K562 (cell line): ENCODE measurements around the gene RARRES2. TPM values are rescaled to one million over a fixed set of nuclear protein-coding genes. Genes with fewer than 3 reads are reported as not detected.

Experiments
- ATF3 ChIP-seq, 2 experiments: fragments of 450-650 bp in 1 of 2; sonication (generic) in 1 of 2; formaldehyde crosslinking in 1 of 2; IDR thresholded peaks in 1 of 2; conservative IDR thresholded peaks in 1 of 2; 2 replicates each; pipeline versions ENCODE4 v1.6.1 to v1.8.1; 2016 to 2023; ENCODE audit warnings: mild to moderate bottlenecking in 2 of 2, moderate library complexity in 2 of 2, inconsistent platforms in 1 of 2, missing genetic modification reagents in 1 of 2
- DEAF1 ChIP-seq: fragments of 450-650 bp; formaldehyde crosslinking; IDR thresholded peaks from 2 replicates; pipeline ENCODE4 v1.4.0; 2020; ENCODE audit warnings: mild to moderate bottlenecking, moderate library complexity
- HNRNPLL ChIP-seq: fragments of 200-400 bp; formaldehyde crosslinking; IDR thresholded peaks from 2 replicates; pipeline ENCODE4 v1.6.1; 2017; ENCODE audit warnings: low read length, low read depth, mild to moderate bottlenecking; ENCODE audit not compliant: poor library complexity, severe bottlenecking
- MCM3 ChIP-seq: fragments of 450-650 bp; IDR thresholded peaks from 2 replicates; pipeline ENCODE4 v1.6.1; 2016
- MCM5 ChIP-seq: fragments of 450-650 bp; IDR thresholded peaks from 2 replicates; pipeline ENCODE4 v1.6.1; 2016; ENCODE audit warnings: low read depth
- PCBP1 ChIP-seq: fragments of 200-400 bp; formaldehyde crosslinking; IDR thresholded peaks from 2 replicates; pipeline ENCODE4 v1.6.1; 2018; ENCODE audit warnings: mild to moderate bottlenecking, low read depth, low read length; ENCODE audit not compliant: poor library complexity, severe bottlenecking
- REST ChIP-seq, 2 experiments: fragments of 450-650 bp; formaldehyde crosslinking in 1 of 2; IDR thresholded peaks; 2 replicates each; pipeline versions ENCODE4 v1.4.0 to v1.6.1; 2014 to 2020; ENCODE audit warnings: mild to moderate bottlenecking in 2 of 2, borderline replicate concordance in 1 of 2, low read depth in 1 of 2
- SETDB1 ChIP-seq: IDR thresholded peaks from one replicate; pipeline ENCODE4 v1.6.1; 2012; ENCODE audit warnings: low read length, control low read depth, inconsistent platforms
- TFAP4 ChIP-seq: sonication (generic); formaldehyde crosslinking; IDR thresholded peaks from 2 replicates; pipeline ENCODE4 v1.8.0; 2022; ENCODE audit warnings: missing genetic modification reagents, mild to moderate bottlenecking, moderate library complexity, borderline replicate concordance
- TGIF2 ChIP-seq: sonication (generic); formaldehyde crosslinking; IDR thresholded peaks from 2 replicates; pipeline ENCODE4 v1.8.1; 2022; ENCODE audit warnings: mild to moderate bottlenecking, missing genetic modification reagents, moderate library complexity
- THAP7 ChIP-seq: fragments of 250-450 bp; sonication (Bioruptor Pico); IDR thresholded peaks from 2 replicates; pipeline ENCODE4 v1.5.0; 2021
- ZBTB33 ChIP-seq: sonication (generic); formaldehyde crosslinking; IDR thresholded peaks from 2 replicates; pipeline ENCODE4 v1.8.1; 2023; ENCODE audit warnings: mild to moderate bottlenecking, missing genetic modification reagents
- ZNF134 ChIP-seq: fragments of 250-450 bp; sonication (Bioruptor Pico); conservative IDR thresholded peaks from 2 replicates; pipeline ENCODE4 v1.4.0; 2020
- polyA plus RNA-seq, 8 experiments: library from polyadenylated mRNA; depleted of rRNA in 4 of 8; stranded (reverse) in 5 of 8; unstranded in 3 of 8; fragments of >200 nt; fragmentation: Nextera tagmentation in 2 of 8; fragmentation: Illumina TruSeq in 1 of 8; extraction: Ambion mirVana in 2 of 8; extraction: Trizol in 1 of 8; gene quantifications; 2 replicates each; pipeline versions ENCODE4 v1.2.1 to v1.2.3, GENCODE V29; 2011 to 2014; ENCODE audit warnings: inconsistent platforms in 1 of 8, missing spikeins in 1 of 8
- total RNA-seq, 7 experiments: library from RNA; depleted of rRNA in 6 of 7; stranded (reverse); fragments of >200 nt in 6 of 7; fragmentation: Illumina TruSeq in 2 of 7; extraction: Trizol in 2 of 7; gene quantifications; 2 replicates each; pipeline versions ENCODE4 v1.2.1 to v1.2.3, GENCODE V29; 2011 to 2021; ENCODE audit warnings: low replicate concordance in 1 of 7

The RARRES2 gene
- total and polyA plus RNA-seq, 9 of the 15 experiments (the other 6 are each of a cell fraction or from before 2014, with no cell fraction given), result 0.11 to 1.7 (median 0.23) TPM; not detected in 6

- TF ChIP-seq REST (IDR thresholded peaks at IDR 0.05; ENCODE audit: borderline replicate concordance), result no peak
- TF ChIP-seq REST (CRISPR knock-in tag; IDR thresholded peaks at IDR 0.05; ENCODE audit: low read depth), result no peak
- TF ChIP-seq ATF3 (IDR thresholded peaks at IDR 0.05), result no peak
- TF ChIP-seq ATF3 (CRISPR knock-in tag; conservative IDR thresholded peaks at IDR 0.05), result no peak
- no peak for TF ChIP-seq TGIF2 (CRISPR knock-in tag)
- TF ChIP-seq HNRNPLL, result no peak
- TF ChIP-seq DEAF1 (CRISPR knock-in tag), result no peak; the same call in 1 of the 2 replicates
- no peak for TF ChIP-seq MCM5
- TF ChIP-seq THAP7 (CRISPR knock-in tag), result no peak
- TF ChIP-seq ZNF134 (CRISPR knock-in tag), result 0 out of 2 replicates have a peak, but pooled peaks have one; percentile 41
- TF ChIP-seq ZBTB33 (CRISPR knock-in tag), result no peak
- no peak for TF ChIP-seq TFAP4 (CRISPR knock-in tag)
- no peak for TF ChIP-seq MCM3
- no peak for TF ChIP-seq SETDB1
- TF ChIP-seq PCBP1, result no peak
These were observed 14.2 kb upstream of the RARRES2 start (continued) for GRCh38 chr7:150355666-150356059.
